ENCODE measurements around the gene RB1. TPM values are rescaled to one million over a fixed set of nuclear protein-coding genes. Genes with fewer than 3 reads are reported as not detected.

The RB1 gene
- total and polyA plus RNA-seq, 2 experiments from 2014 or later, result 19.5 to 22.3 TPM

- Histone ChIP-seq H3F3A (replicated peaks; ENCODE audit: low read depth) (no peaks in the 10 kb centered on the region), H3K9me2 (ENCODE audit: insufficient read depth) (no peaks in the 10 kb centered on the region), H3K27ac (ENCODE audit: low read depth) (no peak overlapping the region), H3K36me3 (ENCODE audit: insufficient read depth) (peaks cover 11% of the 10 kb centered on the region; the same call in 1 of the 2 replicates), H4K20me1 (replicated peaks; ENCODE audit: insufficient read depth) (no peaks in the 10 kb centered on the region), H3K27me3 (ENCODE audit: insufficient read depth) (no peaks in the 10 kb centered on the region), H2AFZ (no peak overlapping the region), H3K4me3 (no peak overlapping the region), H3K79me2 (replicated peaks; ENCODE audit: insufficient read depth) (no peaks in the 10 kb centered on the region), H3K4me2 (no peak overlapping the region), H3K4me1 (ENCODE audit: insufficient read depth) (peaks cover 6% of the 10 kb centered on the region; the same call in 1 of the 2 replicates)
- no peak for DNase-seq (ENCODE audit: low spot score)
- Mint-ChIP-seq H3K27ac (no peak overlapping the region), H3K4me1 (peaks cover 27% of the 10 kb centered on the region), H3K27me3 (ENCODE audit: insufficient read depth, low read depth, poor library complexity) (peaks cover 4% of the 10 kb centered on the region), H3K36me3 (ENCODE audit: low read depth) (peaks cover 34% of the 10 kb centered on the region), H3K9me3 (no peaks in the 10 kb centered on the region), H3K4me3 (no peak overlapping the region)
- TF ChIP-seq REST (IDR thresholded peaks at IDR 0.05; ENCODE audit: unreplicated experiment), result no peak
- no peak for TF ChIP-seq STAT1 (IDR thresholded peaks at IDR 0.05; ENCODE audit: unreplicated experiment)
- no peak for TF ChIP-seq CREB1 (CRISPR knock-in tag; IDR thresholded peaks at IDR 0.05; ENCODE audit: low read depth)
- TF ChIP-seq ZNF114 (CRISPR knock-in tag; IDR thresholded peaks at IDR 0.05), result no peak
- no peak for TF ChIP-seq EZH2phosphoT487 (IDR thresholded peaks at IDR 0.05; ENCODE audit: unreplicated experiment)
- TF ChIP-seq POLR2AphosphoS5 (IDR thresholded peaks at IDR 0.05; ENCODE audit: low read depth), result no peak
- no peak for TF ChIP-seq ZNF331 (CRISPR knock-in tag; IDR thresholded peaks at IDR 0.05; ENCODE audit: low read depth)
- TF ChIP-seq ETS1 (IDR thresholded peaks at IDR 0.05), result no peak
- TF ChIP-seq CTCF (conservative IDR thresholded peaks at IDR 0.05; ENCODE audit: low read depth in 2 of 2), result no peak
- no peak for TF ChIP-seq ZNF462 (CRISPR knock-in tag; IDR thresholded peaks at IDR 0.05)
- TF ChIP-seq NANOG (IDR thresholded peaks at IDR 0.05; ENCODE audit: borderline replicate concordance), result no peak
- TF ChIP-seq JUNB (IDR thresholded peaks at IDR 0.05; ENCODE audit: unreplicated experiment), result no peak
- no peak for TF ChIP-seq EZH2 (IDR thresholded peaks at IDR 0.05; ENCODE audit: low read depth, unreplicated experiment)
- no peak for ATAC-seq
These were observed 39.5 kb upstream of the RB1 start for GRCh38 chr13:48264058-48264457.

Data from GM23338 (cell line).